ENCODE results near the gene BET1L.
A peak's percentile ranks its signal among the peaks of the same experiment; 100 is the strongest.
"Not testable (repeated sequence)": the region's sequence is repeated elsewhere in the genome, so short reads cannot be mapped to it uniquely, and the experiment has no call there.

BET1L gene

GRCh38 chr11:207208-207862 lies at the start of gene BET1L, which contains the start of gene RIC8A:
BET1L (minus strand) TSS chr11:207399; CDS start chr11:207321, 78 bp downstream.
RIC8A (plus strand) TSS chr11:207708; CDS start chr11:208855, 1,147 bp downstream.
- peak; percentile 93 to 98 for DNase-seq (ENCODE audit: extremely low read depth in 1 of 2, low read depth in 1 of 2)

GRCh38 chr11:255816-256215 lies 48.6 kb upstream of the BET1L start:
- DNase-seq (ENCODE audit: extremely low read depth in 1 of 2, low read depth in 1 of 2): no peak

- no peak for DNase-seq (ENCODE audit: extremely low read depth in 1 of 2, low read depth in 1 of 2)
Observed at GRCh38 chr11:255176-255575, 48.0 kb upstream of the BET1L start.

- DNase-seq (ENCODE audit: extremely low read depth in 1 of 2, low read depth in 1 of 2): no peak
Observed at GRCh38 chr11:253886-254270, 46.7 kb upstream of the BET1L start.

- no peak for DNase-seq (ENCODE audit: extremely low read depth in 1 of 2, low read depth in 1 of 2)
Observed at GRCh38 chr11:253160-253885, 46.1 kb upstream of the BET1L start.

- no peak for DNase-seq (ENCODE audit: extremely low read depth in 1 of 2, low read depth in 1 of 2)
Observed at GRCh38 chr11:252666-253065, 45.5 kb upstream of the BET1L start.

- DNase-seq (ENCODE audit: extremely low read depth in 1 of 2, low read depth in 1 of 2): no peak
Observed at GRCh38 chr11:251550-251949, 44.4 kb upstream of the BET1L start.

- DNase-seq (ENCODE audit: extremely low read depth in 1 of 2, low read depth in 1 of 2): peak in 1 of 2 donors; percentile 63
Observed at GRCh38 chr11:250740-251299, 43.6 kb upstream of the BET1L start.

GRCh38 chr11:250274-250673 lies 43.1 kb upstream of the BET1L start:
- no peak for DNase-seq (ENCODE audit: extremely low read depth in 1 of 2, low read depth in 1 of 2)

- no peak for DNase-seq (ENCODE audit: extremely low read depth in 1 of 2, low read depth in 1 of 2)
Observed at GRCh38 chr11:249062-249461, 41.9 kb upstream of the BET1L start.

- no peak for DNase-seq (ENCODE audit: extremely low read depth in 1 of 2, low read depth in 1 of 2)
Observed at GRCh38 chr11:244376-244775, 37.2 kb upstream of the BET1L start.

GRCh38 chr11:241634-242033 lies 34.4 kb upstream of the BET1L start:
- no peak for DNase-seq (ENCODE audit: extremely low read depth in 1 of 2, low read depth in 1 of 2)

- no peak for DNase-seq (ENCODE audit: extremely low read depth in 1 of 2, low read depth in 1 of 2)
Observed at GRCh38 chr11:240315-240714, 33.1 kb upstream of the BET1L start.

- not testable (repeated sequence) for DNase-seq (ENCODE audit: extremely low read depth in 1 of 2, low read depth in 1 of 2)
Observed at GRCh38 chr11:238346-238745, 31.1 kb upstream of the BET1L start.

GRCh38 chr11:236774-237767 lies 29.9 kb upstream of the BET1L start, which contains the start of gene PSMD13:
PSMD13 (plus strand) TSS chr11:236976; CDS start chr11:237050, 74 bp downstream.
- DNase-seq (ENCODE audit: extremely low read depth in 1 of 2, low read depth in 1 of 2): peak; percentile 87

GRCh38 chr11:235997-236773 lies 29.0 kb upstream of the BET1L start, which contains the start of gene SIRT3:
SIRT3 (minus strand) TSS chr11:236342; CDS start chr11:236328, 14 bp downstream.
- DNase-seq (ENCODE audit: extremely low read depth in 1 of 2, low read depth in 1 of 2): peak; percentile 55 to 69

GRCh38 chr11:235609-235996 lies 28.4 kb upstream of the BET1L start:
- DNase-seq (ENCODE audit: extremely low read depth in 1 of 2, low read depth in 1 of 2): peak in 1 of 2 donors; percentile 70

GRCh38 chr11:235180-235579 lies 28.0 kb upstream of the BET1L start:
- DNase-seq (ENCODE audit: extremely low read depth in 1 of 2, low read depth in 1 of 2): no peak

- no peak for DNase-seq (ENCODE audit: extremely low read depth in 1 of 2, low read depth in 1 of 2)
Observed at GRCh38 chr11:232783-233565, 25.8 kb upstream of the BET1L start.
